ENCODE measurements around the gene ZDHHC3.

DNA sequence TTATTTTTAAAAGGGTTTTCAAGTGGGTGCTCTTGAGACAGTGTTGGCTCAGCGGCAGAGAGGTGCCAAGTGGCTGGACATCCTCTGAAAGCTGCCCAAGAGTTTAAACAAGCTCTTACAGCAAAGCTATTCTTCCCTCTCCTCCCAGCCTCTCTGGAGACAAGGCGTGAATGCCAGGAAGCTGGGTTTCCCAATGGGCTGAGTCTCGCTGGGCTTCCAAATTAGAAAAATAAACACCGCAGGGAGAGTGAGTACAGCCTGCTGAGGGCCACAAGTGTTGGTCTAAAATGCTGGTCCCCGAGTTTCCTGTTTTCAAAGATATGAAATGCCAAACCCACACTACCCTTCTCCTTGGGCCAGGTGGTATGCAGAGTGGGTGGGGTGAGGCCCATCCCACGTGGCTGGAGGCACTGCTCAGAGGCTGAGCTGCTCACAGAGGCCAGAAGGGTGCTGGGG, 36.4 kb downstream of the ZDHHC3 start:
- TF ChIP-seq, protein P1, sequence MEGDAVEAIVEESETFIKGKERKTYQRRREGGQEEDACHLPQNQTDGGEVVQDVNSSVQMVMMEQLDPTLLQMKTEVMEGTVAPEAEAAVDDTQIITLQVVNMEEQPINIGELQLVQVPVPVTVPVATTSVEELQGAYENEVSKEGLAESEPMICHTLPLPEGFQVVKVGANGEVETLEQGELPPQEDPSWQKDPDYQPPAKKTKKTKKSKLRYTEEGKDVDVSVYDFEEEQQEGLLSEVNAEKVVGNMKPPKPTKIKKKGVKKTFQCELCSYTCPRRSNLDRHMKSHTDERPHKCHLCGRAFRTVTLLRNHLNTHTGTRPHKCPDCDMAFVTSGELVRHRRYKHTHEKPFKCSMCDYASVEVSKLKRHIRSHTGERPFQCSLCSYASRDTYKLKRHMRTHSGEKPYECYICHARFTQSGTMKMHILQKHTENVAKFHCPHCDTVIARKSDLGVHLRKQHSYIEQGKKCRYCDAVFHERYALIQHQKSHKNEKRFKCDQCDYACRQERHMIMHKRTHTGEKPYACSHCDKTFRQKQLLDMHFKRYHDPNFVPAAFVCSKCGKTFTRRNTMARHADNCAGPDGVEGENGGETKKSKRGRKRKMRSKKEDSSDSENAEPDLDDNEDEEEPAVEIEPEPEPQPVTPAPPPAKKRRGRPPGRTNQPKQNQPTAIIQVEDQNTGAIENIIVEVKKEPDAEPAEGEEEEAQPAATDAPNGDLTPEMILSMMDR (IDR thresholded peaks at IDR 0.05): no peak
- TF ChIP-seq EP300 (IDR thresholded peaks at IDR 0.05; ENCODE audit: borderline replicate concordance in 1 of 2, low read depth in 1 of 2, low read length in 1 of 2): no peak
- no peak for TF ChIP-seq ELF1 (IDR thresholded peaks at IDR 0.05)
